CD4-positive, alpha-beta T cell treated with Interleukin-4 for 4 hours (primary cell): ENCODE results near the gene ADARB2.

Experiments
- DNase-seq: peaks from one replicate; pipeline ENCODE4 v3.0.0-alpha.2; 2020

The ADARB2 gene

GRCh38 chr10:1293636-1294435 lies 443.5 kb downstream of the ADARB2 start:
- no peak for DNase-seq

DNA sequence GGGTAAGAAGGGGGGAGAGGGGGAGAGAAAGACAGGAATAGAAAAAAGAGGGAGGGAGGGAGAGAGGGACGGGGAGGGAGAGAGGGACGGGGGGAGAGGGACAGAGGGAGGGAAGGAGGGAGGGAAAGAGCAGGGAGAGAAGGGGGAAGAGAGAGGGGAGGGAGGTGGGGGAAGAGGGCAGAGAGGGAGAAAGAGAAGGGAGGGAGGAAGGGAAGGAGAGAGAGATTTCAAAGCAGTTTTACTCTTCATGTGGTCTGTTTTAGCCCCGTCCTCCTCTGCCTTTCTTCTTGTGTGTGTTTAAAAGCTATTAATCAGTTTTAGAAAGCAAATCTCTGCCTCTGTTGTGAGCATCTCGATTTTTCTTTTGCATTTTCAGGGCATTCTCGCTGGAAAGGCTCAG lies 444.2 kb downstream of the ADARB2 start:
- no peak for DNase-seq

- DNase-seq: no peak
Measured at GRCh38 chr10:1292611-1293031, 444.7 kb downstream of the ADARB2 start.

GRCh38 chr10:1291178-1292090 lies 445.9 kb downstream of the ADARB2 start:
- DNase-seq: no peak

DNA sequence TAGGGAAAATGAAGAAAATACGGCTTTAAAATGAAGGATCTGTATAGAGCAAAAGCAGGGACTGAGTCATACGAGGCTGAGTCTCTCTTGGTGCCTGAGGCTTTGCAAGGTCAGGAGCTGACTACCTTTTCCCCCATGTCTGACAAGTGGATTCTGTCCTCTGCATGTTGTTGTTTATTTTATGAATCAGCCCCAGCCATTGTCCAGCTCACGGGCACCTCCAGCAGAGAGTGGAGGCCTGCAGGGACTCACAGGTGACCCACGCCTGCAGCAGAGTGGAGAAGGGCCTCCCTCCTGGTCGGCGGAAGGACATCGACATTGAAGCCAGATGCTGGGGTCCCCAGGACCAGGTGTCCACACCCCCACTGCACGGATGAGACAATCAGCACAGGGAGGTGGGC lies 447.3 kb downstream of the ADARB2 start:
- no peak for DNase-seq

DNA sequence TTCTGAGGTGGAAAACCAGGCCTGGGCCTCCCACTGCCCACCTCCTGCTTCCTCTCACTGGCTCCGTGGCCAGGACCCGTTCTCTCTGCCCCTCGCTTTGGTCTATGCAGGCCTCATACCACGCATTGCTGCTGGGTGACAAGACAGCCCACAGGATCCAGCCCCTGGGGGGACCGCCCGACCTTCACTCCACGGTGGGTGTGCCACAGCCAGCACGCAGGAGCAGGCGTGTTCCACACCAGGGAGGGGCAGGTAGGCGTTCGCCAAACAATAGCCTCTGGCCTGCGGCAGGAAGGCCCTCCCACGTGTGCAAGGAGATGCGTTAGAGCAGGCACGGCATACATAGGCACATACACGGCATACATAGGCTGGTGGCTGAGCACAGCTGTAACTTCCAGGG lies 447.7 kb downstream of the ADARB2 start:
- no peak for DNase-seq

- no peak for DNase-seq
Measured at GRCh38 chr10:1287971-1288401, 449.3 kb downstream of the ADARB2 start.

- no peak for DNase-seq
Measured at GRCh38 chr10:1287487-1287886, 449.8 kb downstream of the ADARB2 start.

GRCh38 chr10:1284076-1284475 lies 453.2 kb downstream of the ADARB2 start:
- no peak for DNase-seq

DNA sequence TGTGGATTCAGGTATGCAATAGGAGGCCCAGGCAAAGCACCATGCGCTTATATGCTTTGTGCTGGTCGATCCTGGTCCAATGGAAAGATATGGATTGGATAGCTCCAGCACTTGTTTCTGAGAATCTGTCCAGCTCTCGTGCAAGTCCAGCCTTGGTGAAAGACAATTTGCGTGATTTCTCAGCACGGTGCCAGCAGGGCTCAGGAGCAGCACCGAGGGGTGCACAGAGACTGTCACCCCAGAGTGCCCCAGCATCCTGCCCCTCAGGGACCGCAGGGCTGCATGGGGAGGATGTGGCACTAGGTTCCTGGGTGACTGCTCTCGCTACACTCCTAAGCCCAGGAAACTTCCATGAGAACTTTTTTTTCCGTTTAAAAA lies 455.9 kb downstream of the ADARB2 start:
- DNase-seq: no peak

DNA sequence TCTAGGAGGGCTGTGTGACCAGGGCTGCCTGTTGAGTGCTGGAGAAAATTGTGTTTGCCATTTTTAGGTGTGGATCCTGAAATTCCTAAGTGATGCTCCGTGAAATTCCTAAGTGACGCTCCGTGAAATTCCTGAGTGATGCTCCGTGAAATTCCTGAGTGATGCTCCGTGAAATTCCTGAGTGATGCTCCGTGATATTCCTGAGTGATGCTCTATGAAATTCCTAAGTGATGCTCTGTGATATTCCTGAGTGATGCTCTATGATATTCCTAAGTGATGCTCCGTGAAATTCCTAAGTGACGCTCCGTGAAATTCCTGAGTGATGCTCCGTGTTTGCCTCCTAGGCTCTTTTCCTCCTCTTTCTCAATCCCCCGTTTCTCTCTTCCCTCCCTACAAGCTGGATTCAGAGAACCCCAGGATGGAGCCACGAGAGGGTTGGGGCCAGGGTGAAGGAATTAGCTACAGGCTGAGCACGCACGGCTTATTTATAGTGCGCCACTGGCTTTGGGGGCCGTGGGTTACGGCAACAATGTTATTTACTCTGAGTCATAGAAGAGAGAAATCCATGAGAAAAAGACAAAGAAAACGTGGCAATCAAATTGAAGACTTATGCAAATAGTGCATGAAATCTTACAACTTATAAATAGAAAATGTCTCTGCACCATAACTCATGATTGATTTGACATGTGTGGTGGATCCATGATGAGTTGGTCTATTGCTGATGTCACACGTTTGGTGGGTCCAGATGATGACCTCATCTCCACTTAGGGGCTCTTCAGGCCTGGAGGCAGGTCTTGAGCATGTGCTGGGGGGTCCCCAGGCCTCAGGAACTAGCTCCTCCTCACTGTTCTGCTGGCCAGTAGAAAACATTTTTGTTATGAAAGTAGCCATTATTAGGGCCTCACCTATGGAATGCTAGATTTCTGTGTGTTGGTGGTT lies 456.6 kb downstream of the ADARB2 start:
- no peak for DNase-seq

DNA sequence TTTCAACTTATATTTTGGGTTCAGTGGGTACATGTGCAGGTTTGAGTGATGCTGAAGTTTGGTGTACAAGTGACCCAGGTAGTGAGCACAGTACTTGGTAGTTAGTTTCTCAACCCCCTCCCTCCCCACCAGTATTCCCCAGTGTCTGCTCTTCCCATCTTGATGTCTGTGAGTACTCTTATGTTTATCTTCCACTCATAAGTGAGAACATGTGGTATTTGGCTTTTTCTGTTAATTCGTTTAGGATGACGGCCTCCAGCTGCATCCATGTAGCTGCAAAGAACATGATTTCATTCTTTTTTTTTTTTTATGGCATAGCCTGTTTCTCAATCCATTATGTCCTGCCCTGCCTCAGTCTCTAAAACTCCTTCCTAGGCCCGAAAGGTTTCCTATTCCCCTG lies 459.0 kb downstream of the ADARB2 start:
- no peak for DNase-seq

DNA sequence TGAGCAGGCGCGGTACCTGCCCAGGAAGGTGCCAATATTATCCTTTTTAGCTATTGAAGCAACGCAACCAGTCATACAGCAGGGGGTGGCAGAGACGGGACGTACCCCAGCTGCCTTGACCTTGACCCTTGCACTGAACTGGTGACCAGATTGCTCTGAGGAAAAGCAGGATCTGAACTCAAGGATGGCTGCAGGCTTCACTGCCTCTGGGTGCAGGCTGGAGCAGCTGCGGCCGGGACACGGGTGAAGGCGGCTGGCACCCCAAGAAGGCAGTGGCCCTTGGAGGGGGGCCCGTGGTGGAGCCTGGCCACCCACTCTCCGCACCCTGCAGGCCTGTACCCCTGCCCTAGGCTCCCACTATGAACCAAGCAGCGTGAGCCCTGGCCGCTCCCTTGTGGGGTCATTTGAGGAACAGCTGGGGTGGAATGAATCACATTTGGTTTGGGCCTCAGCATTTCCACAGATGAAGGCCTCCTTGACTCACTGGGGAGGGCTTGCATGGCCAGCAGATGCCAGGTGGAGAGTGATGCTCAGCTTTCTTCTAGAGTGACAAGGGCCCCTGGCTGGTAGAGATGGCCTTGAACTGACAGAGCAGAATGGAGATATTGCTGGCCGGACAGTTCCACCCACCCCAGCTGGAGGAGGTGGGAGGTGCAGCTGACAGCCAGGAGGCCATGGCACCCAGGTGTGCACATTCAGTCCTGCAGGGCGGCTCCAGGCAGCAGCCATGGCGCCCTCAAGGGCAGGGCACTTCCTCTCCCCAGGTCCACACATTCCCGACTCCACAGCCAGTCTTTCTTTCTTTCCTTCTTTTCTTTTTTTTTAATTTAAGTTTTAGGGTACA lies 462.4 kb downstream of the ADARB2 start:
- DNase-seq: no peak

DNA sequence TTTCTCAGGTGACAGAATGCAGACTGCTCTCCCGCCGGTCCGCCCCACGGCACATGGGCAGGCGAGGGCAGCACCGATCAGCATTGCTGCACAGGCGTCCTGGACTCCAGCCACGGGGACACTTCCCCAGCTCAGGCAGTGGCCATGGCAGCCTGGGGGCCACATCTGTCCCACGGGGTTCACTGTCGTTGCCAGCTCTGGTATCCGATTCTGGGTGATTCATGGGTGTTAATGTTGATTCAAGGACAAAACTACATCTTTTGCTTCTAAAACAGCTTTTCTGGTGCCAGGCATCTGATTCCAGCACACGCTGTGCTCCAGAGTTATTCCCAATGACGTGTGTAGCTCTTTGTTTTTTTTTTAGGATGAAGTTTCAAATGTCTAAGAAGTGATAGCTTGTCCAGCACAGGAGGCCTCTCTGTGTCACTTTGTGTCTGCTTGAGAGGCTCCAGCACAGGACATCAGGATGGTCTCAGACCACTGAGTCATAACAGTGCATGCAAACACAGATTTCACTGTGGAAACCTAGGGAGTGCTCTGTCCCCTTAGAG lies 463.1 kb downstream of the ADARB2 start:
- DNase-seq: no peak

- no peak for DNase-seq
Measured at GRCh38 chr10:1273372-1274105, 463.8 kb downstream of the ADARB2 start.

GRCh38 chr10:1272777-1273161 lies 464.6 kb downstream of the ADARB2 start:
- no peak for DNase-seq

DNA sequence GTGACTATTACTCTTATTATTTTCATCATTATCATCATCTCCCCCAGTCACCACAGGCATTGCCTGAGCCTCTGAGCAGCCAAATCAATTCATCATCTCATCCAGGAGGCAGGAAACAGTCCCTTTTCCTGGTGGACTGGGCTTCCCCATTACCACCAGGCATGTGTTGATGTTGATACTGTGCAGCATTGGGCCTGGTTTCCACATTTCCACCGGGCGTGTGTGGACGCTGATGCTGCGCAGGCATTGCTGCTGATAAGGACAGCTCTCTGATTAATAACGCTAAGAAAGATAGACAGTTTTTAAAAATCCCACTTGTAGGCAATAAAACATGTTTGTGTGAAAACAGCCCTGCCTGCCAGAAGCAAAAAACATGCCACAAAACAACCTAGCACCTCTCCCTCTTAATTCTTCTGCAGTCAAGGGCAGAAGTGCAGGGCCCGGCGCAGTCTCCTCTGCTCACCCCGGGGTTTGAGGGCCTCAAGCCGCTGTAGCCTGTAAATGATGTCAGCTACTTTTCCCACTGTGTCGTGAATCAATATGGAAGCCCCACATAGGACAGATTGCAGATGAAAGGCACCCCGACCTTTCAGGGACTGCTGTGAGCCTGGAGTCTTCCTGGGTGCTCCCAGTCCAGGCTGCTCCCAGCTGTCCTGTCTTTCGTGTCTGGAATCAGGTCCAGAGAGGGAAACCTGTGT lies 465.1 kb downstream of the ADARB2 start:
- no peak for DNase-seq

- no peak for DNase-seq
Measured at GRCh38 chr10:1270906-1271305, 466.4 kb downstream of the ADARB2 start.

DNA sequence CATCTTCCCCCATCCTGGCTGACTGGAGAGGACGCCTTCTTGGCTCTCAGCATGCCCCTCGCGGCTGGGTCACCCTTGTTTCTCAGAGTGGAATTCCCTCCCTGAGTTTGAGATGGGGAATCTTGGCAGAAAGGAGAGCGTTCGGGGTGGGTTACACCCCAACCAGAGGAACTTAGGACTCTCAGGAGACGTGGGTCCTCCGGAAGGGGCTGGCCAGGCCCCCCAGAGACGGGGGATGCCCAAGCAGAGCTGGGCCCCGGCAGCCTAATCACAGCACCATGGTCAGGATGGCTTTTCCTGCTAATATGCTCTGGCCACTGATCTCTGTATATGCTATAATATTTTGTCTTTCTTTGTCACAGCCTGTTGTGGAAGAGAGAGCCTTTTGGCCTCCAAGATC lies 466.8 kb downstream of the ADARB2 start:
- DNase-seq: no peak

GRCh38 chr10:1268831-1269230 lies 468.5 kb downstream of the ADARB2 start:
- DNase-seq: no peak
